Measurements from ENCODE around the gene PTPRZ1.

The PTPRZ1 gene

GRCh38 chr7:121872831-121873288 lies at the start of gene PTPRZ1:
TSS of gene PTPRZ1 (plus strand) at chr7:121873161. CDS start at chr7:121873500, 339 bp downstream.
- no peak for DNase-seq (ENCODE audit: low read depth in 2 of 2, low spot score in 1 of 2)

GRCh38 chr7:121824276-121824675 lies 48.7 kb upstream of the PTPRZ1 start:
- no peak for DNase-seq (ENCODE audit: low read depth in 2 of 2, low spot score in 1 of 2)

GRCh38 chr7:121831351-121831750 lies 41.6 kb upstream of the PTPRZ1 start:
- DNase-seq (ENCODE audit: low read depth in 2 of 2, low spot score in 1 of 2) = no peak

- no peak for DNase-seq (ENCODE audit: low read depth in 2 of 2, low spot score in 1 of 2)
These were observed 41.2 kb upstream of the PTPRZ1 start for GRCh38 chr7:121831801-121832200.

- DNase-seq (ENCODE audit: low read depth in 2 of 2, low spot score in 1 of 2) = no peak
These were observed 40.6 kb upstream of the PTPRZ1 start for GRCh38 chr7:121832347-121832746.

- no peak for DNase-seq (ENCODE audit: low read depth in 2 of 2, low spot score in 1 of 2)
These were observed 39.0 kb upstream of the PTPRZ1 start for GRCh38 chr7:121833991-121834390.

- no peak for DNase-seq (ENCODE audit: low read depth in 2 of 2, low spot score in 1 of 2)
These were observed 35.5 kb upstream of the PTPRZ1 start for GRCh38 chr7:121837462-121837861.

- DNase-seq (ENCODE audit: low read depth in 2 of 2, low spot score in 1 of 2) = no peak
These were observed 25.9 kb upstream of the PTPRZ1 start for GRCh38 chr7:121847041-121847440.

GRCh38 chr7:121853307-121853706 lies 19.7 kb upstream of the PTPRZ1 start:
- DNase-seq (ENCODE audit: low read depth in 2 of 2, low spot score in 1 of 2) = no peak

GRCh38 chr7:121860953-121861352 lies 12.0 kb upstream of the PTPRZ1 start:
- DNase-seq (ENCODE audit: low read depth in 2 of 2, low spot score in 1 of 2) = no peak

GRCh38 chr7:121862591-121862990 lies 10.4 kb upstream of the PTPRZ1 start:
- no peak for DNase-seq (ENCODE audit: low read depth in 2 of 2, low spot score in 1 of 2)

GRCh38 chr7:121871188-121871587 lies 1.8 kb upstream of the PTPRZ1 start:
- DNase-seq (ENCODE audit: low read depth in 2 of 2, low spot score in 1 of 2) = no peak

GRCh38 chr7:121873289-121874194 lies 581 bp downstream of the PTPRZ1 start:
- no peak for DNase-seq (ENCODE audit: low read depth in 2 of 2, low spot score in 1 of 2)

GRCh38 chr7:121874298-121874697 lies 1.3 kb downstream of the PTPRZ1 start:
- DNase-seq (ENCODE audit: low read depth in 2 of 2, low spot score in 1 of 2) = no peak

- DNase-seq (ENCODE audit: low read depth in 2 of 2, low spot score in 1 of 2) = no peak
These were observed 2.2 kb downstream of the PTPRZ1 start for GRCh38 chr7:121875203-121875602.

- no peak for DNase-seq (ENCODE audit: low read depth in 2 of 2, low spot score in 1 of 2)
These were observed 3.9 kb downstream of the PTPRZ1 start for GRCh38 chr7:121876656-121877500.

GRCh38 chr7:121878918-121879464 lies 6.0 kb downstream of the PTPRZ1 start:
- no peak for DNase-seq (ENCODE audit: low read depth in 2 of 2, low spot score in 1 of 2)

- DNase-seq (ENCODE audit: low read depth in 2 of 2, low spot score in 1 of 2) = no peak
These were observed 6.6 kb downstream of the PTPRZ1 start for GRCh38 chr7:121879544-121879943.

GRCh38 chr7:121882731-121883130 lies 9.8 kb downstream of the PTPRZ1 start:
- no peak for DNase-seq (ENCODE audit: low read depth in 2 of 2, low spot score in 1 of 2)

- DNase-seq (ENCODE audit: low read depth in 2 of 2, low spot score in 1 of 2) = no peak
These were observed 12.4 kb downstream of the PTPRZ1 start for GRCh38 chr7:121885166-121885920.

- no peak for DNase-seq (ENCODE audit: low read depth in 2 of 2, low spot score in 1 of 2)
These were observed 14.7 kb downstream of the PTPRZ1 start for GRCh38 chr7:121887634-121888033.
